Right lobe of liver (tissue), 6 donors: ENCODE results near the gene HOXA11. TPM values are rescaled to one million over a fixed set of nuclear protein-coding genes. Genes with fewer than 3 reads are reported as not detected.

Source experiments
- ATAC-seq, 4 donors: fragments of 200-7000 bp; cut with Tn5 transposase; one replicate each; pipeline ENCODE4 v1.9.1; 2020; ENCODE audit warnings: mild to moderate bottlenecking in 4 of 4, moderate library complexity in 4 of 4
- DNase-seq, 3 donors: peaks; one replicate each; pipeline ENCODE4 v3.0.0-alpha.2; 2020
- H3K27ac ChIP-seq, 3 donors: fragments of 200-600 bp; one replicate each; pipeline ENCODE4 v1.8.0; 2022
- H3K27me3 ChIP-seq, 2 donors: fragments of 200-600 bp; one replicate each; pipeline ENCODE4 v1.8.0; 2022
- H3K36me3 ChIP-seq, 4 donors: fragments of 200-600 bp; sonication (generic) in 1 of 4; one replicate each; pipeline versions ENCODE4 v1.5.1 to v1.8.0; 2017 to 2022; ENCODE audit warnings: control low read depth in 1 of 4
- H3K4me1 ChIP-seq, 4 donors: fragments of 200-600 bp; sonication (generic) in 1 of 4; one replicate each; pipeline versions ENCODE4 v1.5.1 to v1.8.0; 2017 to 2022; ENCODE audit warnings: control low read depth in 1 of 4
- H3K4me3 ChIP-seq, 3 donors: fragments of 200-600 bp; one replicate each; pipeline ENCODE4 v1.8.0; 2022
- H3K9me3 ChIP-seq, 4 donors: fragments of 200-600 bp; sonication (generic) in 1 of 4; one replicate each; pipeline versions ENCODE4 v1.5.1 to v1.8.0; 2017 to 2022; ENCODE audit warnings: control low read depth in 1 of 4
- CTCF ChIP-seq, 4 donors: fragments of 200-600 bp in 3 of 4; fragments of 450-650 bp in 1 of 4; IDR thresholded peaks; one replicate each; pipeline versions ENCODE4 v1.5.1 to v1.8.0; 2016 to 2022; ENCODE audit warnings: antibody characterized with exemption in 4 of 4, mild to moderate bottlenecking in 2 of 4
- POLR2A ChIP-seq: fragments of 450-650 bp; IDR thresholded peaks from one replicate; pipeline ENCODE4 v1.6.1; 2017; ENCODE audit warnings: antibody characterized with exemption, mild to moderate bottlenecking
- WGBS: methylation state at CpG from one replicate; pipeline ENCODE4 v1.1.6; 2018; ENCODE audit warnings: low coverage, low lambda C conversion rate; ENCODE audit not compliant: insufficient coverage; ENCODE audit errors: missing lambda C conversion rate; 5-methylcytosine and 5-hydroxymethylcytosine counted together
- intact Hi-C, 2 donors: fragments of 100-400 bp; cut with DNase I; formaldehyde crosslinking; loops; one replicate each; pipeline versions ENCODE4 v1.11.2 to v1.14.1; 2022
- total RNA-seq, 6 experiments: library from RNA; depleted of rRNA in 2 of 6; stranded (reverse); fragments of >200 nt in 2 of 6; fragmentation: NEBNext Ultra II Directional in 3 of 6; extraction: Animal tissue kit (Norgen Biotek cat#: 25700) in 3 of 6; gene quantifications; one replicate each; pipeline versions ENCODE4 v1.1.0 to v1.2.4, GENCODE V29; 2016 to 2023
- donor health status: DM: no; HTN: yes; CAD: no.
- donor health status: DM: no; HTN: no; CAD: no.
- donor health status: DM: no; HTN: no; CAD: no.
- donor health status: DM: no; HTN: yes; CAD: no.
- donor health status: DM: no; HTN: yes; CAD: no.

The HOXA11 gene
- total RNA-seq, 6 experiments from 2014 or later: not detected

GRCh38 chr7:27199849-27200760 is 15.1 kb upstream of the HOXA11 start, which contains the start of gene HOXA13:
HOXA13 (minus strand) TSS chr7:27200091; CDS start chr7:27200077, 14 bp downstream.
- Histone ChIP-seq H3K27ac (no peak within 1 kb of the TSS), H3K27me3 (peaks cover 29 to 64% of the 10 kb centered on the region in 2 donors), H3K9me3 (no peaks in the 10 kb centered on the region), H3K36me3 (no peaks in the 10 kb centered on the region), H3K4me3 (no peak within 1 kb of the TSS), H3K4me1 (peaks cover 0 to 20% (median 5%) of the 10 kb centered on the region in 4 donors)
- no peak for TF ChIP-seq CTCF (IDR thresholded peaks at IDR 0.05)
- TF ChIP-seq POLR2A: no peak
- DNase-seq (no peak), ATAC-seq (peak in 2 of 4 donors; percentile 35 to 44)
- 3% methylated on average over 5 of the region's 99 CpGs for WGBS
- intact Hi-C loops: loop anchor here in 1 of 2 donors (10.0 kb wide), 1 partner anchor 825 kb away; no protein-coding TSS in a partner anchor

DNA sequence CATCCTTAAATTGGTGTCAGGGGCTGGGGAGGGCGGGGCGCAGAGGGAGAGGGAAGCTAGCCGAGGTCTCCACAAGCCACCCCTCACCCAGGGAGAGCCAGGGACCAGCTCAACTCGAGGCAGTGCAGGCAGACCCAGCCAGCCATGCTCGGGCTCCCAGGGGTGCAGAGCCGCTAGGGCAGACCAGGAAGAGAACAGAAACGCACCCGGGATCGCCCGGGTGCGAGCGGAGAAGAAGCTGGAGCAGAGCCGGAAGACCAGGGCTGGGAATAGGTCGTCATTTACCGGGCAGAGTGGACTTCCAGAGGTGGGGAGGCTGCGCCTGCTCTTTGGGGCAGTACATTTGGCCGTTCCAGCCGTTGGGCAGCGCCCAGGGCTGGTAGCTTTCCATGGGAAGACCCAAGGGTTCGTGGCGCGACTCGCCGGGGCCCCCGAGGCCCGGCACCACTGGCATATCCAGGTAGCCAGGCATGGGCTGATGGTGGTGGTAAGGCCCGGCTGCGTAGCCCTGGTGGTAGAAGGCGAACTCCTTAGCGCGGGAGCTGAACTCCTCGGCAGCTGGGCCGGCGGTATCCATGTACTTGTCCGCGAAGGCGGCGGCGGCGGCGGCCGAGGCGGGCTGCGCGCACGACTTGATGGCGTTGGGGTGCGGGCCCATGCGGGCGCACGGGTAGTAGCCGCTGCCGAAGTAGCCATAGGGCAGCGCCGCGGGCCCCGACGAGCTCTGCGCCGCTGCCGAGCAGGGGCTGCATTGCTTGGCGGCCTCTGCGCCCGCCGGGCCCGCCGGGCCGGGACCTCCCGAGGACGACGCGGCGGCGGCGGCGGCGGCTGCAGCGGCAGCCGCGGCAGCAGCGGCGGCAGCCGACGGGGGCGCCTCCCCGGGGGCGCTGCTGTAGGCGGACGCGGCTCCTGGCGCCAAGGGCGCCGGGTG is 14.1 kb upstream of the HOXA11 start:
- Histone ChIP-seq H3K27me3 (peaks cover 31 to 67% of the 10 kb centered on the region in 2 donors), H3K36me3 (no peaks in the 10 kb centered on the region), H3K9me3 (no peaks in the 10 kb centered on the region), H3K4me1 (peaks cover 0 to 15% (median 5%) of the 10 kb centered on the region in 4 donors), H3K27ac (no peak overlapping the region), H3K4me3 (no peak overlapping the region)
- ATAC-seq (peak in 2 of 4 donors; percentile 14 to 15), DNase-seq (peak in 1 of 3 donors; percentile 14)
- TF ChIP-seq CTCF (IDR thresholded peaks at IDR 0.05) (no peak), POLR2A (no peak)
- intact Hi-C loops: no loop called here
- WGBS: 2% methylated on average over 7 of the region's 93 CpGs

DNA sequence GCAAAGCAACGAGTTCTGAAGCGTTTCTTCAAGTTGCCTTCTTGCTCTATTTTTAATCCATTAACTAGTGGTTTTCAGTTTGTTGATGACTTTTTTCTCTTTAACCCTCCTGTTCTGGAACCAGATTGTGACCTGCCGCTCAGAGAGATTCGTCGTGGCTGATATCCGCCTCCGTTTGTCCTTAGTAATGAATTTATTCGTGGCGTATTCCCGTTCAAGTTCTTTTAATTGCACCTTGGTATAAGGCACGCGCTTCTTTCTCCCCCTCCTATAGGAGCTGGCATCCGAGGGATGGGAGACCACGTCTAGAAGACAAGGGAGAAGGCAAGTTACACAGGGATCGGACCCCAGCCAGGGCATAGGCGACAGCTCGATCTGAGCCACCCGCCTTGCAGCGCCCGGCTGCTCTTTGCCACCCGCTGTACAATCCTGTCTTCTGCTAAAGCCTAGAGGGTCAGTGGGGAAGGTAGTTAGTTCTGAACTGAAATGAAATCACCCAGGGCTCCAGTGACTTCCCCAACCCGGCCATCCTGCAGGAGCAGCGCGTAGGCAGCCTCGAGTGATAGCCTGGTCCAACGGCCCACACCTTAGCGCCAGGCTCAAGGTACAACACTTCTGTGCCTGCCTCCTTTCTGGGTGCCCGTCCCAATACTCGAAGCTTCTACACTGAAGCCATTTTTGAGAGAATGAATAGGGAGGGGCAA is 13.3 kb upstream of the HOXA11 start:
- no peaks in the 10 kb centered on the region for H3K36me3 ChIP-seq
- no peaks in the 10 kb centered on the region for H3K9me3 ChIP-seq
- no peak overlapping the region for H3K4me3 ChIP-seq
- WGBS: 11% methylated on average over 27 of the region's 29 CpGs
- ATAC-seq (no peak), DNase-seq (peak in 1 of 3 donors; percentile 35)
- peaks cover 0 to 16% (median 5%) of the 10 kb centered on the region in 4 donors for H3K4me1 ChIP-seq
- TF ChIP-seq POLR2A: no peak
- no peak for TF ChIP-seq CTCF (IDR thresholded peaks at IDR 0.05)
- peaks cover 39 to 71% of the 10 kb centered on the region in 2 donors for H3K27me3 ChIP-seq
- intact Hi-C loops: no loop called here
- H3K27ac ChIP-seq: no peak overlapping the region
